GM21447 (cell line): ENCODE data around the gene SUPT4H1.
"Not testable (repeated sequence)": the region's sequence is repeated elsewhere in the genome, so short reads cannot be mapped to it uniquely, and the experiment has no call there.

ENCODE experiments used
- ATAC-seq: cut with Tn5 transposase; IDR thresholded peaks from one replicate; pipeline ENCODE4 v1.9.1; 2021; ENCODE audit not compliant: unreplicated experiment

Gene SUPT4H1

DNA sequence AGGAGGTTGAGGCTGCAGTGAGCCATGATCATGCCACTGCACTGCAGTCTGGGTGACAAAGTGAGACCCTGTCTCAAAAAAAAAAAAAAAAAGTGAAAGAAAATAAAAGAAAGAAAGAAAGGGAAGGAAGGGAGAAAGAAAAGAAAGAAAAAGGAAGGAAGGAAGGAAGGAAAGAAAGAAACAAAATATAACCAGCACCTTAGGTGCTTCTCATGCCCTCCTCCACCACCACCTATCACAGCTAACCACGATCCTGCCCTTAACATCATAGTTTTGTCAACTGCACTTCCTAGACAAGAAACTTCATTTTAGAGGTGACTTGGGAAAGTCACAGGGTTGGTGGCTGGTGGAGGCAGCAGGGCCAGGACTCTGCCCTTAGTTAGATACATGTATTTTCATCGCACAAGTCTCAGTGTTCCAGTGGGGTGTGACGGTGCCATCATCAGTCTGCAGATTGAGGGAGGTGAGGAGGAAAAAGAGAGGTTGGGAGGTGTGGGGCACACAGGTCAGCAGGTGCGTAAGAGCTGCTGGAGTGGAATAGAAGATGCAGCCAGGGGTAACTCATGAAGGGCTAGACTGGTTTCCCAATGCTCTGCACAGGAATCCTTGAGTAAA, 10.0 kb downstream of the SUPT4H1 start:
- no peak for ATAC-seq

DNA sequence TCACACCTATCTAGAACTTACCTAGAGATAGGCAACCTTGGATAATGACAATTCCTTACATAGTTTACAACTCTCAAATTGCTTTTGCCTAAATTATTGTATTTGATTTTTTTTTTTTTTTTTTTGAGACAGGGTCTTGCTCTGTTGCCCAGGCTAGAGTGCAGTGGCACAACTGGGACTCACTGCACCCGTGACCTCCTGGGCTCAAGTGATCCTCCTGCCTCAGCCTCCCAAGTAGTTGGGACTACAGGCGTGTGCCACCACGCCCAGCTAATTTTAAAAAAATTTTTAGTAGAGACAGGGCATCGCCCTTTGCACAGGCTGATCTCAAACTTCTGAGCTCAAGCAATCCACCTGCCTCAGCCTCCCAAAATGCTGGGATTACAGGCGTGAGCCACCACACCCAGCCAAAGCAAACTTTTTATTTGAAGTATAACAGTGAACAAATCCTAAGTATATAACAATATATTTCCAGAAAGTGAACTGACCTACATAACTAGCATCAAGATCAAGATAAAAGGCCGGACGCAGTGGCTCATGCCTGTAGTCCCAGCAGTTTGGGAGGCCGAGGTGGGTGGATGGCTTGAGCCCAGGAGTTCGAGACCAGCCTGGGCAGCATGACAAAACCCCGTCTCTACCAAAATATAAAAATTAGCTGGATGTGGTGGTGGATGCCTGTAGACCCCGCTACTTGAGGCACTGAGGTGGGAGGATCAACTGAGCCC, 10.7 kb downstream of the SUPT4H1 start:
- ATAC-seq, result not testable (repeated sequence)

DNA sequence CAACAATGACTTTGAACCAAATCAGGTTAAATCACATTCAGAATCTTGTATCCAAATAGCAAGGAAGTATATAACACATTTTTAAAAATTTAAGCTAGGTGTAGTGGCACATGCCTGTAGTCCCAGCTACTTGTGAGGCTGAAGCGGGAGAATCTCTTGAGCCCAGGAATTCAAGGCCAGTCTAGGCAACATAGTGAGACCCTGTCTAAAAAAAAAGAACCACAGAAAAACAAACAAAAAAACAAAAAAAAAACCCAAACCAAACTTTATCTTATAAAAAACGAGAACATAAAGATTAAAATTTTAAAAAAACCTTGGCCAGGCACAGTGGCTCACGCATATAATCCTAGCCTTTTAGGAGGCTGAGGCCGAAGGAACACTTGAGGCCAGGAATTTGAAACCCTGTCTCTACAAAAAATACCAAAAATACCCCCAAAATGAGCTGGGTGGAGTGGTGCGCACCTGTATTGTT, 11.6 kb downstream of the SUPT4H1 start:
- no peak for ATAC-seq

DNA sequence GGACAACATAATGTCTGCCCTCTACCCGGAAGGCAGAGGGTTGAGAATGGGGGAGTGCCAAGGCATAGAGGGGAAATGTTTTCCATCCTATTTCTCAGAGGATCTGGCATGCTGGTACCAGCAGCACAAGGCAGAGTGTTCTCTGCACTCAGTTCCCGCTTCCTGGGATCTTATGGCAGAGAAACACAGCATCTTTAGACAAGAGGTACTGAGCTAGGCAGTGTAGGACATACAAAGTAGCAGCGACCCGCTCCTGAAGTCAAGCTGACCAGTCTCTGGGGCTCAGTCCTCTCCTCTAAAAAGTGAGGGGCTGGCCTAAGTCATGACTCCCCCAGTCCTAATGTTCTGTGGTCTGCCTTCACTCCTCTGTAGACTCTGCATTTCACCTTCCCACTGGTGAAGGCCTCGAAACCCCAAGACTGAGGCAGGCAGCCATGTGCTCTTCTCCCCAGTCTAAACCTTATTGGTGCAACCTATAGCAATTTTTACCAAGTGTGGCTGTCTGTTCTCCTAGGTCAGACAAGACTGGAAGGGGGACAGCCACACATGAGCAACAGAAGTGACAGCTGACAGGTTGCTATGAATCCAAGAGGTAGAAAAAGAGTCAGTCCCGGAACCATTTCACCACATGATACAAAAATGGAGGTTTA, 12.1 kb downstream of the SUPT4H1 start:
- no peak for ATAC-seq

DNA sequence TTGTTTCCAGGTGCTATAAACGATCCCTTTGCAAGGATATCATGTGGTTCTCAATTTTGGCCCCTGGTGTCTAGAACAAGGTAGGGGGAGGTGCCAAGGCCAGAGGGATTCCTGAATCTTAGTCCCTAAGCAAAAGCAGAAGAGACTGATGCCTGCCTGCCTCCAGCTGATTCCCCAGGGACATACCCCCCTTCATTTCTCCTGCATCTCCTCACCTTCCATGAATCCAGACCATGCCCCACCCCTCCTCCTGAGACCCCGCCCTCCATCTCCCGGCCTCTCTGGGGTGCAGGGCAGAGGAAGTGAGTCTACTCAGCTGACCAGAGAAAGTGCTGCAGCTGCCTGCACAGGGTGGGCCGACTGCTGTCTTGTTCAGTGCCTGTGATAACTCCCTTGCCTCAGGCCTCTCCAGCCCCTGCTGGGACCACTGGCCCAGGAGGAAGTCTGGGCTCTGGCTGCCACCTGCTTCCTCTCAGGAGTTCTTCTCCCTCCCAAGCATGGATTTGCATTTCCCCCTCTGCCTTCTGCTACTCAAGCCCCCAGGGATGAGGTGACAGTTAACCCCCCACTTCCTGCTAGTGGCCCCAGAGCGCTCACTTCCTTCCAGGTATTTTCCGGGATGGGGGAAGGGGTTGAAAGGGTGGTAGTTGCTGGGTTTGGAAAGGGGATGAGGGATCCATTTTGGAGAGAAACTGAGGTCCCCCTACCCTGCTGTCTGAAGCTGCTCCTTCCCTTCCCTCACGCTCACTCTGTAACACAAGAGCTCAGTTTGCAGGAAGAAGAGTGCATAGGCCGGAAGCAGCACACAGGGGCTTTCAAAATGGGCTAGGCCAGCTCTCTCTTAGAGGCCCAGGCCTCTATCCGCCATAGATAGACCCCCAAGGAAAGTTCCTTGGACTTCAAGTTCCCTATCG, 12.9 kb downstream of the SUPT4H1 start:
- ATAC-seq, result peak; percentile 23

DNA sequence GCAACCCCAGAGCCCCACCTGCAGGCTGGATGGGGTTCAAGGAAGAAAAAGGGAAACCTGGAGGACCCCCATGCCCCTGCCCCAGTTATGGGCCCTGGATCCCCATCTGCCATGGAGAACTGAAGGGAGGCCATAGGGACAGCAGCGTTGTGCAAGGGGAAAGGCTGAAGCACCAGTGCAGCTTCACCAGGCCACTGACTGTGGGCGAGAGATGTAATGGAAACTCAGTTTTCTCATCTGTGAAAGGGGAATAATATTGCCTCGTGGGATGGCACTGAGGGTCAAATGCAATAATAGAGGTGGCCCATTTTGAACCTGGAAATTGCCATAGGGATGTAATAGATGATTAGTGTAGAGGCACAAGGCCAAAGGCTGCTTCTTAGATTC, 13.6 kb downstream of the SUPT4H1 start:
- peak; percentile 0 for ATAC-seq

DNA sequence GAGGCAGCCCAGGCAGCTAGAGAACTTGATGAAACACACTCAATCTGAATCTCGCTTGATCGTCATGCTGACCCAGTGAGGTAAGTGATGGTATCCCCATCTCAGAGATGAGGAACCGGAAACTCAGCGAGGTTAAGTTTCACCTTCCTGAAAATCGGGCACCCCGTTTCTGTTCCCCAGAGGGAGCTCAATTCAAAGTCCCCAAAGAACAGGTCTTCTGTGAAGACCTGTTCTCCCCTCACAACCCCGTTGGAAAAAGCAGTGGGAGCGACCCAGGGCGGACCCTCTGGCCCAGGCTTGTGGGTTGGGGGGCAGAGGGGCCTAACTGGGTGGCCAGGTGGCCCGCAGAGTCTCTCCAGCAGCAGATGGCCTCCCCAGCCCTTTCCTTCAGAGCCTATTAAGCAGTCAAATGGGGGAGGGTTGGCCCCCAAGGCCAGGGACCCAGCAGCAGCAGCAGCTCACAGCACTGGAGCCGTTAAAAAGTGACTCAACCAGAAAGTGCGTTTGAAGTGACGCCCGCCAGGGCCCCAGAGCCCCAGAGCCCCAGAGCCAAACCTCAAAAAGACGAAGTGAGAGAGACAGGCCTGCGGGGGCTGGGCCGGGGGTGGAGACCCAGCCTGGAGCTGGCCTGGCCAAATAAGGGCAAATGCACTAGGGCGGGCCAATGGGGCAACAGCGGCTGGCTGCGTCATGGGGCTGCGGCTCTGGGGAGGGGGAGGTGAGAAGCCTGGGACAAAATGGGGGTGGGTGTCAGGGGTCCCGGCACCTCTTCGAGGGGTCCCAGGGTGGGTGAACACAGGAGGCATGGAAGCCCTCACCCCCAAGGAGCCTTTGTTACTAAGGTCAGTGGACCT, 14.2 kb downstream of the SUPT4H1 start:
- peak; percentile 50 for ATAC-seq

DNA sequence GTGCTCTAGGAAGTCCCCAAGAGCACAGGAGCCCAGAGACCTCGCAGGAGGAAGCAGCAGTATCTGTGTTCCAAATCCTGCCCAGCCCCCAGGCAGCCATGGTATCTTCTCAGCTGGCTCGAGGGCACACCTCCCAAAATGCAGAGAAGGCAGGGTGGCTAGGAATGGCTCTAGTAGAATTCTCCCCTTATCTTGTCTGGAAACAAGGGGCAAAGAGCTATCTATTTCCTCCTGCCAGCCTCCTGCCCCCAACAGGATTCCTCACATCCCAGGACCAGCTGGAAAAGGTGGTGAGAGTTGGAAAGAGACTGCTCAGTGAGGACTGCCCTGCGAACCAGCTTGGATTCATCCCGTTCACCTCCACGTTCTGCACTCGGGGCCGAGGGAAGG, 14.8 kb downstream of the SUPT4H1 start:
- no peak for ATAC-seq

DNA sequence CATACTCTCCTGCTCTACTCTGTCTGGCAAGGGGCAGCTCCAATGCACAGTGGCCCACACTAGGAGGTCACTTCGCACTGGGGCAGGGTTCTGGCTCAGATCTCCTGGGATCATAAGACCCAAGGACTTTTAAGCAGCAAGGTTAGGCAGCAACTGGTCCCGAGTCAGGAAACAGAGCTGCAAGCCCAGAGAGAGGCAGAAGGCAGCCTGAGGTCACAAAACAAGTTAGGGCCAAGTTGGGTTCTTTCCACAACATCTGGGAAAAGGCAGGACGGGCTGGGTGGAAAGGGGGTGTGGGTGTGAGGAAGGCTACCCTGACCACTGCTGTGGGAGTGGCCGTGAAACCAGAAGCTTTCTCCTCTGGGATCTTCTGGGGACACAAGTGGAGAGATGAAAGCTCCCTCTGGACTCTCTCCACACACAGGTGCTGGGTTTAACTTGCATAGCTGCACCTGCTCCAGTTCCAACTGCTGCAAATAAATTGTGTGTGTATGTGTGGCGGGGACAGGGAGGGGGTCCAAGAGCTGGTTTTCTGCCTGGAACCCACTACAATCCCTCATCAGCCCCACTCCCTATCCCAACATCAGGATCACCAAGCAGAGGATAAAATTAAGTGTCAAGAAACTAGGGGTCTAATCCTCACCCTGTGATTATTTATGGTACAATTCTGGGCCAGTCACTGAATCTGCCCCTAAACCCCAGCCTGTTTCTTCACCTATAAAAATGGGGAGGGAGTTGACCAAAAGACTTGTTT, 15.4 kb downstream of the SUPT4H1 start:
- ATAC-seq, result no peak

DNA sequence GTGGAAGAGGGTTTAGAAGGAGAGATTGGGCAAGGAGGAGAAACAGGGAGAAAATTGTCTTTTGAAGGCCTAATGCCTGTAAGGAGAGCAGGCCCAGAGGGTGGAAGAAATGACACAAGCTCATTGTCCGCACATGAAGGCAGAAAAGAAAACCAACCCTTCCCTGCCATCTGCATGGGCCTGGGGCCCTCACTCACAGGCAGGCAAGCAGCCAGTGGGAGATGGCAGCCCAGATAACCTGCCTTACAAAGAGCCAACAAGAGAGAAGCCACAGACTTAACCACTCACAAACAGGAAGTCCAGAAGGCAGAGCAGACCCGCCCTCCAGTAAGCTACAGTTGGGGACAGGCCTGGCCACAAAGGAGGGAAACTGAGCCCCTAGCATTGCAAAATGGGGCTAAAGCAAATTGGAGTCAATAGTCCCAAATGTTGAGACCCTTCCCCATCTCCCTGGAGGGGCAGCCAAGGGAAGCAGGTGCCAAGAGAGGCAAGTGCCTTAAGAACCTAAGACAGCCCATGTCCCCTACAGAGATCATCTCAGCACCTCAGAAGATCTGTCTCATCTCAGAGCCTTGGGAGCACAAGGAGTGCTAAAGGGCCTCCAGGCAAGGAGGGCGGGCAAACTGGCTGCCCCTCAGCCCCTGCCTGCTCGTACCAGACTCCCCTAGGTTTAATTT, 16.1 kb downstream of the SUPT4H1 start:
- ATAC-seq, result no peak

DNA sequence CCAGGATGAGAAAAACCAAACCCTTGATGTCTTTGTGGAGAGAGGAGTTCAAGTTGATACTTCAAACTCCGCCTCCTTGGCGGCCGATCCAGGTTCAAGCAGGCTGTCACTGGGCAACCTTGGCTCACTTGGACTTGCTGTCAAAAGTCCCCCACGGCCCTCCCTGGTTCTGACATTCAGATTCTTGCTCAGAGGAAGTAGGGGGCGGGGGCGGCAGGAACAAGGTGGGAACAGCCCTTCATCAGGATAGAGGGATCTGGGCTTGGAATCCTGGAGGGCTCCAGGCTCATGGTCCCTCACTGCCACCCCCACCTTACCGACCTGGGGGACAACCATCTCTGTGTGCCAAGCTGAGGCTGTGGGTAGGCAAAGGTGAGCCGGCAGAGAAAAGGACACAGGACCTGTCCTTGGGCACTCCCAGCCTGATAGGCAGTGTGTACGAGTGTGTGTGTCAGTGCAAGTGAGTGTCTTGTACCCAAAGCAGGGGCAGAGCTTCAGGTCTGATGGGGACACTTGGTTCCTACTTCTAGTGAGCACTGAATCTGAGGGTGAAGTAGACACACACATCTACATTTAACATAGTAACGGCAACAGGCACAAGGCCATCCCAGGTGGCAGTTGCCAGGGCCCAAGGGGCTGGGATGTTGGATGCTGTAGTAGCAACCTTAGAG, 16.8 kb downstream of the SUPT4H1 start:
- no peak for ATAC-seq

DNA sequence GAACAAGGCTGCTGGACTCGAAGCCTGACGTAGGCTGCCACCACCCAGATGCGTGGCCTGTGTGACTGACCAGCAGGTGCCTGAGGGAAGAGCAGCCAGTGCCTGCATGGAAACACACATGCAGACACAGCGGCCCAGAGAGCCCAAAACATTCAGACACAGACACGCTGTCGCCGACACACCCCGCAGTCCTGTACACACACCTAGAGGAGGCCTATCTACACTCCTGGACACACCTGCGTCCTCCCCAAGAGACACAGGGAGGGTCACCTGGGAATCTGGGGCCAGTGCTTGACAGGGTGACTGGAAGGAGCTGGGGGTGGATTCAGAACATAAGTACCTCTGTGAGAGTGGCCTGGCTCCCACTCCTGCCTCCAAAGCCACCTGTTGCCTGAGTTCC, 17.3 kb downstream of the SUPT4H1 start:
- no peak for ATAC-seq

DNA sequence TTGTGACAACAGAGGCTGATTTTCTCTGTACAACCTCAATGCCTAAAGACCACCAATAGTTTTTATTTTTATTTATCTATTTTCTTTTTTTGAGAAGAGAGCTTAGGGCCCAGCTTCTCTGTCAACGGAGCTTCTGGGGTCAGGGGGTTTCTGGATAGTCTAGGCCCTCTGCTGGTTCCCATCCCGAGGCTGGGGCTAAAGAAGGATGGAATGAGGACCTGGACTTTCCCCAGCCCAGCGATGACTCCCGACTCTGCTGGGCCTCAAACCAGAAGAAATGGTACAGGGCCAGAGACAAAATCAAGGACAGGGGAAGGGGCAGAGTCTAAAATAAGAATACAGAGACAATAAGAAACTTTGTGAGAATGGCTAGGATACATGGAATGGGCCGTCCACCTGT, 17.7 kb downstream of the SUPT4H1 start:
- ATAC-seq, result no peak

DNA sequence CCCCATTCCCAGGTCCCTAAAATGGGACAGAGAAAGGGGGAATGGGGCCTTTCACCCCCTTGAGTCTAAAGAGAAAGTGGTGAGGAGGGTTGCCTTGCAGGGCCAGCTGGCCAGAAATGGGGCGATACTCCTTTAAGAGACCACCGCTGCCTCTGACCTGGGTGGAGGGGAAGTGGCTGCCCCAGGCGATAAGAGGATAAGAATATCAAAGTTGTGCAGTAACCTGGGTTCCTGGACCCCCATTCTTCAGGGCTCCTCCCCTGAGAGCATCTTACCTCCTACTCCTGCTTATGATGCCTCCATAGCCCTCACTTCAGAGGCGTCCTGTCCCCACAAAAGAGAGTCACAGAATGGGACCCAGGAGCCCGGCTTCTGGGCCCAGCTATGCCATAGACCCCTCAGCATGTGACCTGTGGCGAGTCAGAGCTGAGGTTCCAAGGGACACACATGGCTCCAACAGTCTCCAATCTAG, 18.2 kb downstream of the SUPT4H1 start:
- no peak for ATAC-seq

DNA sequence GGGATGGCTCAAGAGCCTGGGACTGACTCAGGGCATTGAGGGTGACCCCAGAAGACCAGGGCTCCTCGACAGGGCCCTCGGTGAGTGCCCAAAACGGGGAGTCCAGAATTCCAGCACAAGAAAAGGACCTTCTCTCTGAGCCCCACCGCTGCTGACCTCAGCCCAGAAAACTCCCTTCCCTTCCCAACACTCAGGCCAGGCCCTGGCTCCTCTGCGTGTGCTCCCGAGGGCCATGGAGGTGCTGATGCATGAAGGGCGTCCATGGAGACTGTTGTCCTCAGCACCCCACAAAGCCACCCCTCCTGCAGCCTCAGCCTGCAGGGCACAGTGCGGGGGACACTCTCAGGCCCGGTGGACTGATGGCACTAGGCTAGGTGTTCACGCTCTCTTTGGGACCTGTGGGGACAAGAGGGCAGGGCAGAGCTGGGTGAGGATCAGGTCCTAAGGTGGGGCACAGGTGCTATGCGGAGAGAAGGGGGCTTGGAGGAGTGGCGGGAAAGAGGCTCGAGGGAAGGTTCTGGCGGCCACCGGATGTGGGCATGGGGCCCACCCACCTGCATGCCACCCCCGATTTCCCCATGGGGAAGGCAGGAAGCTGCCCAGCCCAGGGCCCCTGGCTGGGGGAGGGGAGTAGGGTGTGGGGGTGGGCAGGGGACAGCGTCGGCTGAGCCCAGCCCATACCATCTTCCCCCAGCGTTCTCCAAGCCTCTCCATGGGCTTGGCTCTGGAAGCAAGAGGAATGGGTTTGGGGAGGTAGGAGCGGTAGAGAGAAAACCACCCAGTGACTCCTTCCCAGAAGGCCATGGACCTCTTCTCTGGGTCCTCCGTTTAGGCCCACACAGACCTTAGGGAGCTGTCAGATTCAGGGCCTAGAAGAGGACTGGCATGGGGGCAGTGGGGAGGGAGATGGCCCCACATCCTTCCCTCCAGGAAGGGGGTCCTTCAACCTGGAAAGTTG, 18.9 kb downstream of the SUPT4H1 start:
- ATAC-seq, result no peak

DNA sequence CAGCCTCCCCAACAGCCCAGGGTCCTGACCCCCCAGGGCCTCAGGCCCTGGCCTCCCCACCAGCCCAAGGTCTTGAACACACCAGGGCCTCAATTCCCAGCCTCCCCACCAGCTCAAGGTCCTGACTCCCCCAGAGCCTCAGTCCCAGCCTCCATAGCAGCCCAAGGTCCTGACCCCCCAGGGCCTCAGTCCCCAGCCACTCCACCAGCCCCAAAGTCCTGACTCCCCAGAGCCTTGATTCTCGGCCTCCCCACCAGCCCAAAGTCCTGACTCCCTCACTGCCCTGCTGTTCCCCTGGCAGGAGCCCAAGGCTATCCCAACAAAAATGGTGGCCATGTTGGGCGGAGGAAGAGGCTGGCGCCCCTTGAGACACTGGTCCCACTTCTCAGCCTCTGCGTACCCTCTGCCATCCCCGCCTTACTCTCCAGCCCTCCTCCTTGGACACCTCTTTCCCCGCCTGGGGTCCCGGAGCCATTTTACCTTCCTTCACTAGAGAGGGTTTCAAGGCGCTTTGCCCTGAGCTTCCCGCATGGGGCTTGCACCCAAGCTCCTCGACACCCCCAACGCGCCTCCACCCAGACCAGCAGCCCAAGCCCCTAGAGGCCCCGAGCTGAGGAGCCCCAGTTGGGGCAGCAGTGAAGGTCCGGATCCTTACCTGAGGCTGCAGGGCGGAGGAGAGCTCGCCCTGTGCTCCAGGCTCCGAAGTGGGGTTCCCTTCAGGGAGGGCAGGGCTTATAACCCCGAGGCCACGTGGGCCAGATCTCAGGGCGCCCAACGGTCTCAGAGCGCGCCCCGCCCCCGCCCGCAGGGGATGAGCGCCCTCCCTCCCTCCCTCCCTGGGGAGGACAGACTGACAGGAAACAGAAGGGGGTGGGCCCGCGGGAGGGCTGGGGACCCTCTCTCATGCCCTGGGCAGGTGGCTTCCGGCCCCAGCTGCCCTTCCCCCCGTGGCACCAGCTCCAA, 19.9 kb downstream of the SUPT4H1 start:
- peak; percentile 8 for ATAC-seq
